CD4-positive, CD25-positive, alpha-beta regulatory T cell (primary cell): ENCODE data around the gene CFD. TPM values are rescaled to one million over a fixed set of nuclear protein-coding genes. Genes with fewer than 3 reads are reported as not detected.

Experiments used
- ATAC-seq, 2 donors: fragments of 150-1000 bp; cut with Tn5 transposase; one replicate each; pipeline ENCODE4 v1.10.0; 2021; ENCODE audit warnings: low read depth in 2 of 2, moderate number of reproducible peaks in 2 of 2, moderate library complexity in 1 of 2
- DNase-seq, 3 donors: peaks; one replicate each; pipeline versions ENCODE4 v3.0.0 to v3.0.0-alpha.2; 2012 to 2022; ENCODE audit warnings: mixed read lengths in 1 of 3
- H3K27ac ChIP-seq: one replicate; pipeline ENCODE4 v1.7.0; 2013; ENCODE audit warnings: mild to moderate bottlenecking, low read length; ENCODE audit not compliant: insufficient read depth, poor library complexity, severe bottlenecking
- H3K27me3 ChIP-seq: one replicate; pipeline ENCODE4 v1.7.0; 2013; ENCODE audit warnings: low read length; ENCODE audit not compliant: control insufficient read depth, insufficient read depth
- H3K36me3 ChIP-seq: one replicate; pipeline ENCODE4 v1.7.0; 2013; ENCODE audit warnings: mild to moderate bottlenecking, low read length, moderate library complexity; ENCODE audit not compliant: control insufficient read depth, insufficient read depth
- H3K4me1 ChIP-seq: 2 replicates; pipeline ENCODE4 v1.7.0; 2013; ENCODE audit warnings: mild to moderate bottlenecking, low read length; ENCODE audit not compliant: insufficient read depth, control insufficient read depth, poor library complexity, severe bottlenecking
- H3K4me3 ChIP-seq: one replicate; pipeline ENCODE4 v1.7.0; 2013; ENCODE audit warnings: low read depth, mild to moderate bottlenecking, low read length, moderate library complexity
- H3K9me3 ChIP-seq, 2 experiments: 1 replicate in 1 of 2; 2 replicates in 1 of 2; pipeline ENCODE4 v1.7.0; 2013; ENCODE audit warnings: low read length in 2 of 2, mild to moderate bottlenecking in 1 of 2, moderate library complexity in 1 of 2; ENCODE audit not compliant: control insufficient read depth in 2 of 2
- H3K27ac Mint-ChIP-seq, 3 donors: one replicate each; pipeline ENCODE4 v1.8.0; 2020 to 2022; ENCODE audit warnings: mild to moderate bottlenecking in 3 of 3, mixed read lengths in 3 of 3, moderate library complexity in 2 of 3
- H3K27me3 Mint-ChIP-seq: one replicate; pipeline ENCODE4 v1.8.0; 2022; ENCODE audit warnings: mild to moderate bottlenecking, mixed read lengths
- H3K36me3 Mint-ChIP-seq: one replicate; pipeline ENCODE4 v1.8.0; 2020; ENCODE audit warnings: mixed read lengths
- H3K4me1 Mint-ChIP-seq, 4 donors: one replicate each; pipeline ENCODE4 v1.8.0; 2020 to 2022; ENCODE audit warnings: mixed read lengths in 4 of 4, mild to moderate bottlenecking in 1 of 4
- H3K4me3 Mint-ChIP-seq, 4 donors: one replicate each; pipeline ENCODE4 v1.8.0; 2020 to 2022; ENCODE audit warnings: mild to moderate bottlenecking in 4 of 4, mixed read lengths in 4 of 4, moderate library complexity in 3 of 4
- H3K9me3 Mint-ChIP-seq, 7 donors: one replicate each; pipeline ENCODE4 v1.8.0; 2020 to 2022; ENCODE audit warnings: mixed read lengths in 7 of 7, mild to moderate bottlenecking in 3 of 7, moderate library complexity in 2 of 7
- polyA plus RNA-seq, 4 donors: library from polyadenylated mRNA; unstranded; fragments of 300-500 nt; fragmentation: Illumina TruSeq; gene quantifications; one replicate each; pipeline ENCODE4 v1.2.3, GENCODE V29; 2021
- total RNA-seq: library from RNA; stranded (reverse); gene quantifications from one replicate; pipeline ENCODE4 v1.2.3, GENCODE V29; 2022

Gene CFD
- total and polyA plus RNA-seq, 5 donors from 2014 or later, result 1.9 to 6.4 (median 2.0) TPM

- peak in 1 of 3 donors; percentile 49 for DNase-seq
- peaks cover 14% of the 10 kb centered on the region for H3K27me3 Mint-ChIP-seq
- H3K4me3 Mint-ChIP-seq, result peak overlapping the region in 3 of 4 donors; percentile 81 to 94 (median 90)
- H3K4me1 ChIP-seq, result peaks cover 81% of the 10 kb centered on the region
- peak overlapping the region; percentile 1 for H3K4me3 ChIP-seq
- H3K27ac ChIP-seq, result peak overlapping the region; percentile 73
- H3K36me3 ChIP-seq, result peaks cover 9% of the 10 kb centered on the region
- no peaks in the 10 kb centered on the region for H3K9me3 ChIP-seq
- peaks cover 0 to 1% (median 0%) of the 10 kb centered on the region in 7 donors for H3K9me3 Mint-ChIP-seq
- H3K4me1 Mint-ChIP-seq, result peaks cover 0 to 82% (median 33%) of the 10 kb centered on the region in 4 donors
- no peaks in the 10 kb centered on the region for H3K27me3 ChIP-seq
- H3K36me3 Mint-ChIP-seq, result peaks cover 9% of the 10 kb centered on the region
- peak overlapping the region; percentile 91 to 100 (median 100) for H3K27ac Mint-ChIP-seq
- no peak for ATAC-seq
These were observed 47.9 kb downstream of the CFD start for GRCh38 chr19:907183-907853.

- no peaks in the 10 kb centered on the region for H3K36me3 ChIP-seq
- Mint-ChIP-seq H3K4me1 (peaks cover 0 to 60% (median 21%) of the 10 kb centered on the region in 4 donors), H3K27me3 (peaks cover 14% of the 10 kb centered on the region), H3K36me3 (peaks cover 9% of the 10 kb centered on the region), H3K9me3 (peaks cover 0 to 3% (median 0%) of the 10 kb centered on the region in 7 donors), H3K27ac (peak overlapping the region; percentile 62 to 100 (median 93)), H3K4me3 (peak overlapping the region; percentile 82 to 96 (median 94))
- H3K4me1 ChIP-seq, result peaks cover 60% of the 10 kb centered on the region
- no peak for DNase-seq
- ATAC-seq, result no peak
- peak overlapping the region; percentile 94 for H3K27ac ChIP-seq
- no peak overlapping the region for H3K4me3 ChIP-seq
- H3K27me3 ChIP-seq, result no peaks in the 10 kb centered on the region
- H3K9me3 ChIP-seq, result no peaks in the 10 kb centered on the region
These were observed 52.0 kb downstream of the CFD start for GRCh38 chr19:911197-912033.

- ATAC-seq, result no peak
- Histone ChIP-seq H3K4me3 (no peak overlapping the region), H3K4me1 (peaks cover 59% of the 10 kb centered on the region)
These were observed 53.0 kb downstream of the CFD start for GRCh38 chr19:912181-913079.

More at GRCh38 chr19:912181-913079, 53.0 kb downstream of the CFD start:
- peak overlapping the region; percentile 94 for H3K27ac ChIP-seq
- H3K9me3 ChIP-seq, result no peaks in the 10 kb centered on the region
- H3K4me1 Mint-ChIP-seq, result peaks cover 0 to 52% (median 16%) of the 10 kb centered on the region in 4 donors
- H3K27ac Mint-ChIP-seq, result peak overlapping the region in 2 of 3 donors; percentile 76 to 84
- peaks cover 12% of the 10 kb centered on the region for H3K27me3 Mint-ChIP-seq
- no peaks in the 10 kb centered on the region for H3K27me3 ChIP-seq
- H3K36me3 Mint-ChIP-seq, result peaks cover 9% of the 10 kb centered on the region
- H3K4me3 Mint-ChIP-seq, result peak overlapping the region; percentile 84 to 96 (median 86)
- H3K36me3 ChIP-seq, result no peaks in the 10 kb centered on the region
- peaks cover 0 to 3% (median 0%) of the 10 kb centered on the region in 7 donors for H3K9me3 Mint-ChIP-seq
- DNase-seq, result peak; percentile 50 to 53 (median 51)

Other genes starting within 250 kb of the CFD start
- 62.9 TPM for gene POLRMT, start 226.1 kb upstream of the CFD start, total RNA-seq
- gene POLRMT, start 226.1 kb upstream of the CFD start, polyA plus RNA-seq, result 10 to 100 TPM; 25.4 to 38.1 (median 34.1) TPM
- gene FGF22, start 219.8 kb upstream of the CFD start, total RNA-seq, result 0.81 TPM
- gene FGF22, start 219.8 kb upstream of the CFD start, polyA plus RNA-seq, result under 1 TPM in 1 of 4 donors, not detected in 3; 0.17 TPM
- gene RNF126, start 196.4 kb upstream of the CFD start, total RNA-seq, result 124 TPM
- gene RNF126, start 196.4 kb upstream of the CFD start, polyA plus RNA-seq, result 10 to 100 TPM; 57.2 to 80.8 (median 76.9) TPM
- 0.64 TPM for gene FSTL3, start 183.3 kb upstream of the CFD start, total RNA-seq
- gene FSTL3, start 183.3 kb upstream of the CFD start, polyA plus RNA-seq, result 1 to 10 TPM in 1 of 4 donors, under 1 TPM in 3; 0.55 to 2.1 (median 0.71) TPM
- gene PRSS57, start 164.2 kb upstream of the CFD start, total RNA-seq, result 3.3 TPM
- not detected for gene PRSS57, start 164.2 kb upstream of the CFD start, polyA plus RNA-seq
- gene PALM, start 150.7 kb upstream of the CFD start, total RNA-seq, result not detected
- gene PALM, start 150.7 kb upstream of the CFD start, polyA plus RNA-seq, result not detected
- gene MISP, start 108.6 kb upstream of the CFD start, total RNA-seq, result not detected
- not detected for gene MISP, start 108.6 kb upstream of the CFD start, polyA plus RNA-seq
- gene PTBP1, start 62.2 kb upstream of the CFD start, total RNA-seq, result 308 TPM
- gene PTBP1, start 62.2 kb upstream of the CFD start, polyA plus RNA-seq, result 100 to 1,000 TPM; 108 to 132 (median 126) TPM
- not detected for gene PLPPR3, start 37.7 kb upstream of the CFD start, total RNA-seq
- gene PLPPR3, start 37.7 kb upstream of the CFD start, polyA plus RNA-seq, result not detected
- 0.59 TPM for gene AZU1, start 31.8 kb upstream of the CFD start, total RNA-seq
- gene AZU1, start 31.8 kb upstream of the CFD start, polyA plus RNA-seq, result not detected
- gene PRTN3, start 18.7 kb upstream of the CFD start, total RNA-seq, result not detected
- not detected for gene PRTN3, start 18.7 kb upstream of the CFD start, polyA plus RNA-seq
- not detected for gene ELANE, start 7.4 kb upstream of the CFD start, total RNA-seq
- not detected for gene ELANE, start 7.4 kb upstream of the CFD start, polyA plus RNA-seq
- gene MED16, start 33.5 kb downstream of the CFD start, total RNA-seq, result 71.5 TPM
- gene MED16, start 33.5 kb downstream of the CFD start, polyA plus RNA-seq, result 10 to 100 TPM; 61.9 to 91.7 (median 81.4) TPM
- gene RNU6-9, start 33.8 kb downstream of the CFD start, total RNA-seq, result not detected
- gene RNU6-9, start 33.8 kb downstream of the CFD start, polyA plus RNA-seq, result not detected
- 266 TPM for gene R3HDM4, start 53.6 kb downstream of the CFD start, total RNA-seq
- 100 to 1,000 TPM; 249 to 283 (median 267) TPM for gene R3HDM4, start 53.6 kb downstream of the CFD start, polyA plus RNA-seq
- 0.86 TPM for gene KISS1R, start 57.7 kb downstream of the CFD start, total RNA-seq
- gene KISS1R, start 57.7 kb downstream of the CFD start, polyA plus RNA-seq, result 1 to 10 TPM in 1 of 4 donors, under 1 TPM in 2, not detected in 1; 0.21 to 1.2 (median 0.48) TPM
- 14.4 TPM for gene ARID3A, start 66.4 kb downstream of the CFD start, total RNA-seq
- gene ARID3A, start 66.4 kb downstream of the CFD start, polyA plus RNA-seq, result 1 to 10 TPM in 2 of 4 donors, under 1 TPM in 2; 0.63 to 1.4 (median 0.99) TPM
- 23.8 TPM for gene WDR18, start 124.7 kb downstream of the CFD start, total RNA-seq
- 10 to 100 TPM; 55.4 to 71.1 (median 64.9) TPM for gene WDR18, start 124.7 kb downstream of the CFD start, polyA plus RNA-seq
- gene GRIN3B, start 140.8 kb downstream of the CFD start, total RNA-seq, result not detected
- gene GRIN3B, start 140.8 kb downstream of the CFD start, polyA plus RNA-seq, result not detected
- gene TMEM259, start 161.5 kb downstream of the CFD start, total RNA-seq, result 339 TPM
- gene TMEM259, start 161.5 kb downstream of the CFD start, polyA plus RNA-seq, result 10 to 100 TPM; 51.6 to 67.1 (median 54.2) TPM
- gene RNU6-2, start 161.9 kb downstream of the CFD start, total RNA-seq, result not detected
- not detected for gene RNU6-2, start 161.9 kb downstream of the CFD start, polyA plus RNA-seq
- 397 TPM for gene CNN2, start 166.9 kb downstream of the CFD start, total RNA-seq
- 100 to 1,000 TPM; 378 to 426 (median 401) TPM for gene CNN2, start 166.9 kb downstream of the CFD start, polyA plus RNA-seq
- 161 TPM for gene ABCA7, start 180.4 kb downstream of the CFD start, total RNA-seq
- gene ABCA7, start 180.4 kb downstream of the CFD start, polyA plus RNA-seq, result 10 to 100 TPM in 1 of 4 donors, 1 to 10 TPM in 3; 3.4 to 13.3 (median 6.9) TPM
- 756 TPM for gene ARHGAP45, start 207.5 kb downstream of the CFD start, total RNA-seq
- 100 to 1,000 TPM; 258 to 297 (median 277) TPM for gene ARHGAP45, start 207.5 kb downstream of the CFD start, polyA plus RNA-seq
- 72.4 TPM for gene POLR2E, start 235.7 kb downstream of the CFD start, total RNA-seq
- 100 to 1,000 TPM; 120 to 145 (median 133) TPM for gene POLR2E, start 235.7 kb downstream of the CFD start, polyA plus RNA-seq
- 112 TPM for gene GPX4, start 244.3 kb downstream of the CFD start, total RNA-seq
- gene GPX4, start 244.3 kb downstream of the CFD start, polyA plus RNA-seq, result 100 to 1,000 TPM; 318 to 406 (median 354) TPM